HG02798 (cell line): ENCODE results near the gene ZBTB33.
A peak's percentile ranks its signal among the peaks of the same experiment; 100 is the strongest.

Experiments
- ATAC-seq: cut with Tn5 transposase; IDR thresholded peaks from one replicate; pipeline ENCODE4 v1.9.1; 2021; ENCODE audit warnings: mild to moderate bottlenecking; ENCODE audit not compliant: unreplicated experiment, poor library complexity

The ZBTB33 gene, protein sequence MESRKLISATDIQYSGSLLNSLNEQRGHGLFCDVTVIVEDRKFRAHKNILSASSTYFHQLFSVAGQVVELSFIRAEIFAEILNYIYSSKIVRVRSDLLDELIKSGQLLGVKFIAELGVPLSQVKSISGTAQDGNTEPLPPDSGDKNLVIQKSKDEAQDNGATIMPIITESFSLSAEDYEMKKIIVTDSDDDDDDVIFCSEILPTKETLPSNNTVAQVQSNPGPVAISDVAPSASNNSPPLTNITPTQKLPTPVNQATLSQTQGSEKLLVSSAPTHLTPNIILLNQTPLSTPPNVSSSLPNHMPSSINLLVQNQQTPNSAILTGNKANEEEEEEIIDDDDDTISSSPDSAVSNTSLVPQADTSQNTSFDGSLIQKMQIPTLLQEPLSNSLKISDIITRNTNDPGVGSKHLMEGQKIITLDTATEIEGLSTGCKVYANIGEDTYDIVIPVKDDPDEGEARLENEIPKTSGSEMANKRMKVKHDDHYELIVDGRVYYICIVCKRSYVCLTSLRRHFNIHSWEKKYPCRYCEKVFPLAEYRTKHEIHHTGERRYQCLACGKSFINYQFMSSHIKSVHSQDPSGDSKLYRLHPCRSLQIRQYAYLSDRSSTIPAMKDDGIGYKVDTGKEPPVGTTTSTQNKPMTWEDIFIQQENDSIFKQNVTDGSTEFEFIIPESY

DNA sequence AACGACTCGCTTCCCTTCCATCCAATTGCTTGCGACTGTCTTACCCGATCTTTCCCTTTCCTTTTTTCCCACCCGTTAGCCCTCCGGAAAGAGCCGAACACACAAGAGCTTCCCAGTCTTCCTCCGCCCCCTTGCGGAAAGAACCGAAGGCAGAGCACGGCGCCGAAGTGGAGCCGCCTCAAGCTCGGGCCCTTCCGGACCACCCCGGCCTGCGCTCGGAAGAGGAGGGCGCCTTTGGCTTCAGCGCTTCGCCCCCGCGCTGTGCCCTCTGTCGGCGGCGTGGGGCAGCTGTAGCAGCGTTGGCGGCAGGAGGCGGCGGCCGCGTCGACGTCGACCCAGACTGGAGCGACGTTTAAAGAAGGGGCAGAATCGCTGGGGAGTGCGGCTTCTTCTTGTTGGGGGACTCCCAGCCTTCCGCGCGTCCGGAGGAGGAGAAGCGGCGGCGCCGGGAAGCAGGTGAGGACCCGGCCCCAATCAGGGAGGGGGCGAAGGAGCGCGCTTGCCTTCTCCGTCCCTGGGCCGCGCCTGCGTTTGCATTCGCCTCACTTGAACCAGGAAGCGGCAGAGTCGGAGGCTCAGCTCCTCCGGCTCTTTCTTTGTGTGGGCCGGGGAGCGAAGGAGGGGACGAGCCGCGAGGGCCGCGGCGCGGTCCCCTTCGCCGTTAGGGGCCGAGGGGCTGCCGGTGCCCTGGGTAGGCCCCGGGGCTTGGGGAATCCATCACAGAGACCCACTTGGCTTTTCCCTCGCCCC lies at the start of gene ZBTB33:
Gene ZBTB33 (plus strand): TSS at position 291 of the 750 bp plus-strand sequence. CDS start 2,604 bp downstream, outside the sequence.
- peak; percentile 97 for ATAC-seq

DNA sequence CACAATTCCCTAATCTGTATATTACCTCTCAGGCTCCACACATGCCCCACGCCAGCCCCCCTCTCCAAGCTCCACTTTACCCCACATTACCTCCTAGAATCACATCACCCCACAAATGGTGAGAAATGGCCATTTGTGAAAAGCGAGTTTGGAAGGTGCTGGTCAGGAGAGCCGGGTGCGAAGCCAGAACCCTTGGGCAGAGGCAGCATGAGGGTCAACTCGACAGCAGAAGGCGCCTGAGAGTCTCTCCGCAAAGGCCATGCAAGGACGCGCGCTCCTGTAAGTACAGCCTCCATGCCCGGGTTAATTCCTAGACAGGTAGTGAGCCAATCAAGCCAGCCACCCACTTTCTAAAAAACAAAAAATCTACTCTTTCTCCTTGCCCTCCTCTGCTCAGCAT lies 49.8 kb upstream of the ZBTB33 start:
- no peak for ATAC-seq

DNA sequence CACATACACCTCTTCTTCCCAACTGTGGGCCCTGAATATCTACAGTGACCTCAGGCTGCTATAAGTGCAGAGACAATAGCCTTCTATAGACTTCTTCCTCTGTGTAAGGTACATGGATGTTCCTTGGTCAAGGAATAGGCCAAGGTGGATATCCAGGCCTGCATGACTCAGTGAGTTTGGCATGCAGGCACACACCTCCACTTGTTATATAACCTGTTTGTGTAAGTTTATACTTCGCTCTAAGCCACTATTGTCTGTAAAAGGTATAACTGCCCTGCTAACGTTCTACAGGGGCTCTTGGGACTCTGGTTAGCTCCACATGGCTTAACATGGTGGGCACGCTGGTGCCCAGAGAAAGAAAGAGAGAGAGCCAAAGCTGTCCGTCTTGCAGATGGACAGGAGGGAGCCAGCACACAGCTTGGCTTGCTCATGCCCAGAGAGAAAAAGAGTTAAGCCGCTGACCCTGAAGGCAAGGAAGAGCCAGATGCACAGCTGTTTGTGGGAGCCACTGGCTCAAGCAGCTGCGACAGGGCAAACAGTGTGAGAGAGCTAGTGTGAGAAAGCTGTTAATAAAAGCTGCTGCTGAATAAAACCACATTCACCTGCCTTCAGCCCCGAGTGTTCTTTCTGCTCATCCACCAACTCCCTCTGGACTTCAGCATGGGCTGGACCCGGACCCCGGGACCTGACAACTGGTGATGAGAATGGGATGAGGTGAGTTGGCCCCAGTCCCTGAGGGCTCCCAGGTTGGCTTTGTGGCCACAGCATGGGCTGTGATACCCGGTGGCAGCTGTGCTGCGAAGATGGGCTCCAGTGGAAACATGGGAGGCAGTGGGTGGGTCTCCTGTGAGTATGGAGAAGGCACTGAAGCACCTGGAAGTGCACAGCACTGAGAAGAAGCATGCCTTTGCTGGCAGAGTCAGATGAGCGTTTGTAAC lies 44.5 kb upstream of the ZBTB33 start:
- ATAC-seq = no peak

DNA sequence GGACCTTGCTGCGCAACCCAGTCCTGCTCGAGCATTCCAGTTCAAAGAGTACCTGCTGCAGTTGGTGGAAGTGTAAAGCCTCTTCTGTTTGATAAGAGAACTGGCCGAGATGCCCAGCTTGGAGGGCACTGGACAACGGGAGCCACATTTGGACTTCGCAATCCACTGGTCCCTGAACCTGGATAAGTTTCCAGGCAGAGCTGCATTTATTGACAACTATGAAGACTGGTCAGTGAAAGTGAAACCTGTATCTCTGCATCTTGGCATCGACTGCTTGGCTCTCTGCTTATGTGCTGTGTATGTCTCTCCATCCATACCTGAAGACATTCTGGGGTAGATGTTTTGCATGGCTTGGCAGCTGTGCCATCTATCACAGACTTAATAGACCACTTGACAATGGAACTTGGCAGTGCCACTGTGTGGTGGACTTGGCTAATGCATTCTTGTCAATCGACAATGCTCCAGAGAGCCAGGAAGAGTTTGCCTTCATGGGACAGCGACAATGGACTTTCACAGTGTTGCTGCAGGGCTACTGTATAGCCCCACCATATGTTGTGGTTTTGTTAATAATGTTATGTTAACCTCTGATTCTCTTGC lies 43.5 kb upstream of the ZBTB33 start:
- no peak for ATAC-seq

DNA sequence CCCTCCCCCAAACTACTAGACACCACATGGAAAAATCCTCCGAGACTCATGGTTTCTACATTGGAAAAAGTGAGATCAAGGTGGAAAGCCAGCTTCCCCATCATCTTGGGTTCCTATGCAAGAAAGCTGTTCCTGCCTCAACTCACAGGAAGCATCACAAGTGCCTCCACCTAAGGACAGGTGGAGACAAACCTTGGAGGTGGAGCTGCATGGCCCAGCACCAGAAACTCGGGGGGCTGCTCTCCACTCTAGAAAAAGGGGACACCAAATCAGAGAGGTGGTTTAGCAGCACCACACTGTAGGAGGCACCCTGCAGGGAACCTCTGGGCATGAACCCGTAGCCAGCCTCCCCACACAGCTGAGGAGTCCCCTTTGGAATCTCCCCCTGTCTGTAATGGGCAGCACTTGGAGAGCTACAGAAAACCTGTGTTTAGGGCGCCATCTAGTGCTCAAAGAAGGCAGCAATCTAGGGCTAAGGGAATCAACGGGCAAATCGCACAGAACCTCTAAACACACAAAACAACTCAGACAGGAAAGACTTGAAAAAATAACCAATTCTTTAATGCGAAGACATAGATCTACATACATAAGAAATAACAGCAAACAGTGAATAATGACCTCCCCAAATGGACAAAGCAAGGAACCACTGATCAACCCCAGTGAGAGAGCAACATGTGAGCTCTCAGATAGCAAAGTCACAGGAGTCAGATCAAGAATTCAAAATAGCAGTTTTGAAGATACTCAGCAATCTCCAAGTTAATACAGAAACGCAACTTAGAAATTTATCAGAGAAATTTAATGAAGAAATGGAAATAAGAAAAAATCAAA lies 37.0 kb upstream of the ZBTB33 start:
- peak; percentile 69 for ATAC-seq

DNA sequence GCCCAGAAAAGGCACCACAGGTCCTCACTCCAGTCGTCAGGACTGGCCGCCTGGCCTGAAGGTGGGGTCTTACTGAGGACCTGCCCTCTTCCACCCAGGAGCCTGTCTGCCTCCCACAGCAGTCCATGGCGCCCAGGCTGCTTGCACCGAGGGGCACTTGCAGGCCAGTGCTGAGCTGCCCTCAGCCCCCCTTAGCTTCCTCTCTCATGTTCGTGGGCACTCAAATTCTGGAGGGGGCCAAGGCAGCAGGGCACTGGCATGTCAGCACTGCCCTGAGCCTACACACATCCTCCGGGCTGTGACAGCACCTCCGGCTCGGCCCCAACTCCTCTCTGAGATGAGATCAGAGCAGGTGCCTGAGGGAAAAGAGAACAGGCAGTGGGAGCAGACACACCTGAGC lies 27.2 kb upstream of the ZBTB33 start:
- no peak for ATAC-seq

DNA sequence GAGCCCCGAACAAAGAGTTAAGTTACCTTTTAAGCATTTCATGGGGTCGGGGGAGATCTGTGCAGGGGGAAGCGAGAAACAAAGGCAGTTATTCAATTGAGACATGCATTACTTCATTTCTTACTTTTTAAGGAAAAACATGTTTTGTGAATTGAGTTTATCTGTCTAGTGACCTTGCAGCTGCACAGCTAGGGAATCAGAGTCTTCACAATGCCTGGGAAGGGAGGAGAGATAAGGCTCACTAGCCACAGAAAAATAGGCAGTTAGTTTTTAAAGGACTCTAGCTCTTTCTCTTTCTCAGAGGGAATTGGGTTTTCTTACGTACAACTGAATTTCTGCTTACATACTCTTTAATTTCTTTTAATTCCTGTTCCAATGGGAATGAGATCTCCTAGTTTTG lies 26.2 kb upstream of the ZBTB33 start:
- no peak for ATAC-seq

DNA sequence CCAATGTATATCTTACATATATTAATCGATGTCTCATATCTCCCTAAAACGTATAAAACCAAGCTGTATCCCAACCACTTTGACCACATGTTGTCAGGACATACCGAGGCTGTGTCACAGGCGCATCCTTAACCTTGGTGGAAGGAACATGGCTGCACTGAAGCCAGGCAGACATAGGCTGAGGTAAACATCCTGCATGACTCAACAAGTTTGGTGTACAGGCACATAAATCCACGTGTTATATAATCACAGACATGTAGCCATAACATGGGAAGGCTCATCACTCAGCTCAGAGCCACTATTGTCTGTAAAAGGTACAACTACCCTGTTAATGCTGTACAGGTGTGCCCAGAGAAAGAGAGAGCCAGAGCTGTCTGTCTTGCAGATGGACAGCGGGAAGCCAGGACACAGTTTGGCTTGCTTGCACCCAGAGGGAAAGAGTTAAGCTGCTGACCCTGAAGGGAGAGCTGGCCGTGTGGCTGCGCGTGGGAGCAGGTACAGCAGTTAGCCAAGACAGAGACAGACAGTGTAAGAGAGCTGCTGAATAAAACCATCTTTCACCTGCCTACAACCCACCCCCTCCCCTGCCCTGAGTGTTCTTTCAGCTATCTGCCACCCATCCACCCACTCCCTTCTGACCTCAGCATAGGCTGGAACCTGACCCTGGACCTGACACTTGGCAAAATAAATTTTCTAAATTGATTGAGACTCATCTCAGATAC lies 22.3 kb upstream of the ZBTB33 start:
- ATAC-seq = no peak

DNA sequence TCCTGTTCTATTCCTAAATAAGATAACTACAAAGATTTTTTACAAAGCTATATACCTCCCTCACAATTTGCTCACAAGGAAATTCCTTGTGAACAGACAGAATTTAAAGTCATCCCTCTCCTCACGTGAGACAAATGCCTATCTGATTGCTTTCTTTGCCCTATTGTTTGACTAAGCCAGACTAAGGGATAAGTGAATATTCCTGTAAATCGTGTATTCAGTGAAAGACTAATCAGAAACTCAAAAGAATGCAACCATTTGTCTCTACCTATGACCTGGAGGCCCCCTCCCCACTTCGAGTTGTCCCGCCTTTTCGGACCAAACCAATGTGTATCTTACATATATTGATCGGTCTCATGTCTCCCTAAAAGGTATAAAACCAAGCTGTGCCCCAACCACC lies 15.3 kb upstream of the ZBTB33 start:
- ATAC-seq = no peak

DNA sequence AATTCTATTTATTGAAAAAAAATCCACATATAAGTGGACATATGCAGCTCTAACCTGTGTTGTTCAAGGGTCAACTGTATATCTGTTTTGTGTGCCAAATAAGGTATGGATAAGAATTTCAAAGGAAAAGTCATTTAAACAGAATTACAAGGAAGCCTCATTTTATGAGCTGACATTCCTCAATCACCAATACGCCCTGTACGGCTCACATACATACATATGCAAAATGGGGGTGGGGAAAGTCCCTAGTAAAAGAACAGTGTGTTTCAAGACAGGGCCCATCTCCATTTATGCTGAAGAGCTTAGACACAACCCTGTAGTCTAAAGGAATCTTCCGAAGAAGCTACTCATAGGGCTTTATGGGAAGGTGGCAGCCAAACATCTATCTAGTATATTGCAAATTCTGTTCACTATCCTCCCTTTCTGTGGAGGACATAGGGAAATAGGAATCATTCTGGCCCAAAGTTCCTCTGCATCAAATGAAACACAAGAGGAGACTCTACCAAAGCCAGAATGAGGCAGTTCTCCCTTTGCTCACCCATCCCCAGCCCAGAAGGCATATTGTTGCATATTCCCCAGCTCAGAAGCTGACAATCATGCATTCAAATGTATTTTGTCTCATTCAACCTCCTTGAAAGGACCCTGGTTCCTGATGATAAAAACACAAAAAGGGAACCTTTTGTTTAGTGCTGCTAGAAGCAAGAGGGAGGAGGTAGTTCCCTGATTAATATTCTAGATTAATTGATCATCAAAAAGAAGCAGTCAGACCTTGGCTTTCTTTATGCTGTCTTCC lies 13.7 kb upstream of the ZBTB33 start:
- no peak for ATAC-seq

DNA sequence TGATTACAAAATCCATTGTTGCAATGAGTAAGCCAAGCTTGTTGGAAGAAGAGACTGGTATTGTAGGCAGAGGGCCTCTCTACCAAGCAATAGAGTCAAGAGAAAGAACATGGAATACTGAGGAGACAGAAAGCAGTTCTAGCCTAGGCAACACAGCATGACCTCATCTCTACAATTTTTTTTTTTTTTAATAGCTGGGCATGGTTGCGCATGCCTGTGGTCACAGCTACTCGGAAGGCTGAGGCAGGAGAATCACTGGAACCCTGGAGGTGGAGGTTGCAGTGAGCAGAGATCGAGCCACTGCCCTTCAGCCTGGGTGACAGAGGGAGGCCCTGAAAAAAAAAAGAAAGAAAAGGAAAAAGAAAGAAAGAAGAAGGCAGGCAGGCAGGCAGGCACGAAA lies 11.7 kb upstream of the ZBTB33 start:
- no peak for ATAC-seq

DNA sequence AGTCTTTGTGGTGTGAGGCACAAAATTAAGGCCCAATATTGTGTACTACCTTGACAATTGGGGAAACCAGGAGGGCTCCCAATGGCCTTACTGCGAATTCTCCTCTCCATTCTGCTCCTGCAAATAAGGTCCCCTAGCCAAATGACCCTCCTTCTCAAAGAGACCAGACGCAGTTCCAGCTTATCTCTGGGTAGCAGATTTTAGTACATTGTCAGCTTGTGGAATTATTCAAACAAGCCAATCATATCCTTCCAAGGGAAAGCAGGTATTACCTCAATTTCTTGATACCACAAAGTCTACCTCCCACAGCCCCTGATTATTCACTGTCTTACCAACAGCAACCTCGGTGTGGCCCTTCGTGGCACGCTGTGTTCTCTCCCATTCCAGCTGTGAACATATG lies 7.8 kb upstream of the ZBTB33 start:
- ATAC-seq = no peak

DNA sequence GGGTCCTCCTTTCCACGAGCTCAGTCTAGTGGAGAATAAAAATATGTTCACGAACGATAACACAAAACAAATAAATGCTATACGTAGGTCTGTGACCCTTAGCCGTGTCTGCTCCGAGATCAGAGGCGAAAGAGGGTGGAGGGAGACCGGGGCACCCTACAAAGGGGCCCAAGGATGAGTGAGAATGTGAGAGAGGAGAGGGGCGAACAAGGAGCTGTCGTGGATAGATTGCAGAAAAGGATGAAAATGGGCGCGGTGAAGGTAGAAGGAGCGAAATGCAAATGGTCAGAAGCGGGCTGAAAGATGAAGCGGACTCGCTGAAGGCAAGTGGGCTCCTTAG lies 6.2 kb upstream of the ZBTB33 start:
- peak; percentile 3 for ATAC-seq

DNA sequence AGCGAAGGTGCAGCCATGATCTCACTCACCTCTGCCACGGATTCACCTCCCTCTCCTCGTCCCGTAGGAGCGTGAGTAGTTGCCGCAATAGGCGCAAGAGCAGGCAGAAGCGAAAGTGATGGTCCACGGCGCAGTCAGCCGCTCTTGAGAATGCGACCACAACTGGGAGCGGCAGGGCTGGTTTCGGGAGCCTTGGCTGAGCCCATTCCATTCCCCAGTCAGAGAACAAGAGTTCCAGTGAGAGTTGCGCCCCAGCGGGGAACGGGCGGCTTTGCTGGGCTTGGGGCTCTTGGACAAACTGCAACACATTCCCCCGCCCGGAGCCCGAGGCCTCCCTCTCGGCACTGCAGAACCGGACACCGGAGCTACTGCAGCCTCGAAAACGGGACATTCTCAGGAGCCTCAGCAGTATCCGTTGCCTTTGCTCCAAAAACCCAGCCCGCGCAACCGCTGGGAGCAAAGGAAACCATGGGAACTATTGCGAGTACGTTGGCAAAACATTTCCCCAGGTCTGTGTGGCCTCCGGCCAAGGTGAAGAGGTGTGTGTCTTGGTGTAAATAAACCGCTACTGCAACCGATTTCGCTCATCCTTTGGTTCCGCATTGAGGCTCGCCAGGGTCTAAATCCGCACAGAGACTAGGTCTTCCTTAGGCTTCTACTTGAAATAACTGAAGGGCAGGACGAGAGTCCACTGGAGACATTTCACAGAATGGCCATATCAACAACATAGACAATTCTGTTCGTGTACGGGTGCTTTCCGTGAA lies 5.7 kb upstream of the ZBTB33 start:
- ATAC-seq = peak; percentile 88

DNA sequence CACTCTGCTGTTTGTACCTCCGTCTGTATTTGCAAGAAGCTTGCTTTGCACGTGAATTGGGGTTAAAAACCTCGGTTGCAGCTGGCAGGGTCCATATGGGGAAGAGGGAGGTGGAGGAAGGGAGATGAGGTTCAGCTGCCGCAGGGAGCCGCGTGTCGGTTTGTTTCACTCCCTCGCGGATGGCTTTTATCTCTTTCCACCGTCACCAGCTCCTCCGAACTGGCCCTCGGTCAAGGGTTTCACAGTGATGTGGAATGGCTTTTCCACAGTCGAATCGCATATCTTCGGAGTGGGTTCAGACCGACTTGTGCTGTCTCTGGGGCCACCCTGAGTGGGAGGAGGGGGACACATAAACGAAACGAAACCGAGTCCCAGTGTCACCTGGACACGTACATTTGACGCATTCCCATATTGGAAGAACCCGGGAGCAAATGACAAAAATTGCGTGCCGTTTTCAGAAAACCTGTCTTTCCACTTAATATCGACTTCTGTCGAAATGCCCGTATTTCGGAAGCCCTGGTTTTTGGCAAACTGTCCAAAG lies 929 bp downstream of the ZBTB33 start:
- no peak for ATAC-seq

DNA sequence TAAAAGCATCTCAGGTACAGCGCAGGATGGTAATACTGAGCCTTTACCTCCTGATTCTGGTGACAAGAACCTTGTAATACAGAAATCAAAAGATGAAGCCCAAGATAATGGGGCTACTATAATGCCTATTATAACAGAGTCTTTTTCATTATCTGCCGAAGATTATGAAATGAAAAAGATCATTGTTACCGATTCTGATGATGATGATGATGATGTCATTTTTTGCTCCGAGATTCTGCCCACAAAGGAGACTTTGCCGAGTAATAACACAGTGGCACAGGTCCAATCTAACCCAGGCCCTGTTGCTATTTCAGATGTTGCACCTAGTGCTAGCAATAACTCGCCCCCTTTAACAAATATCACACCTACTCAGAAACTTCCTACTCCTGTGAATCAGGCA lies 3.2 kb downstream of the ZBTB33 start:
- ATAC-seq = no peak

DNA sequence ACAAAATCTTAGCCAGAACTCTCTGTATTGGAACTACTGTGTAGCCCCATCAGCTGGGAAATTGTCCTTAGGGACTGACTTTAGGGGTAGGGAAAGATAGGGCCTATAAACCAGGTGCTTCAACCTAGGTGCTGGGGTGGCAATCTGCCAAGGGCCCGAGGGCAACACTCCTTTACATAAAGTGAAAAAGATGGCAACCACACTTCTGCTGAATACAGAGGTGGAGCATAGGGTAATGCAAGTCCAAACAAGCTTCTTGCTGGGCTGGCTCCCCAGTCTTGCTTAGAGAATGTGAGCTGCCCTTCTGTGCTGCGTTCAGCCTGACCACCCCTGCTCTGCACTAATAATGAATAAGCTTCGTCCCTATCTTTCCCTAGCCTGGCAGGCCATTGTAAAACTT lies 9.8 kb downstream of the ZBTB33 start:
- ATAC-seq = no peak
